HG03558 (cell line): ENCODE data around the gene TMEM119.

ENCODE experiments used
- ATAC-seq: cut with Tn5 transposase; IDR thresholded peaks from one replicate; pipeline ENCODE4 v1.9.1; 2021; ENCODE audit warnings: moderate number of reproducible peaks; ENCODE audit not compliant: unreplicated experiment; ENCODE audit errors: extremely low read depth

Gene TMEM119, protein sequence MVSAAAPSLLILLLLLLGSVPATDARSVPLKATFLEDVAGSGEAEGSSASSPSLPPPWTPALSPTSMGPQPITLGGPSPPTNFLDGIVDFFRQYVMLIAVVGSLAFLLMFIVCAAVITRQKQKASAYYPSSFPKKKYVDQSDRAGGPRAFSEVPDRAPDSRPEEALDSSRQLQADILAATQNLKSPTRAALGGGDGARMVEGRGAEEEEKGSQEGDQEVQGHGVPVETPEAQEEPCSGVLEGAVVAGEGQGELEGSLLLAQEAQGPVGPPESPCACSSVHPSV

DNA sequence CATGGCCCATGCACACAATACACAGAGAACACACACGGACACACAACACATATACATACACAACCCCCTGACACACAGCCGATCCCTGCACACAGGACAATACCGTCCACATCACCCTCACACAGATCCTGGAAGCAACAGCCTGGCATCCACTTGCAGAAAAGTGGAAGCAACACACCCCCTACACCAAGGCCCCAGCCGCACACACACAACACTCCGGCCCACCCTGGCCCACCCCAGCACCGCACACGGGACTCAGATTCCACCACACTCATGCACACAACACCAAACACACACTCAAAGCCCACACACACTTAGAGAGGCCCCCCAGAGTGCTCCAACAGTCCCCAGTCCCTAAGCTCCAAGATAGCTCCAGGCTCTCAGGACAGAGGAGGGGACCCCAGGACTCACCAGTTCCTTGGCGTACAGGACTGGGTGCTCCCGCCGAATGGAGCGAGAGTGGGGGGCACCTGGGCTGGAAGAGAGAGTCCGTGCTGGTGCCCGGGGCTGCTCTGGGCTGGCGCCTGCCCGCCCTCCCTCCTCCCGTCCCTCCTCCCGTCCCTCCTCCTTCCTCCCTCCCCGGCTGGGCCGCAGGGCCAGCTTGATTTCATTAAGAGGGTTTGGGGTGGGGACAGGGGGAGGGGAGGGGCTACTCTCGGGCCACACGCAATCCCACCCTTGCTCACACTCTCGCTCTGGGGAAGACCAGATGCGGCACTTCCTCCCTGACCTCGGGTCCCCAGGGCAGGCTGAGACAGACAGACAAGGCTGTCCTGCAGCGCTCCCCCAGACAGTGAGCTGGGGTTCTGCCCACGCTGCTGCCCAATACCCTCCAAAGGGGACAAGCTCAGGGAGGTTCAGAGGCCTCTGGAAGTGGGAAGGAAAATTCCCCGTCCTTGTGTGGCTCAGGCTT is at the start of gene TMEM119:
Gene TMEM119 (minus strand): TSS at position 526 of the 913 bp plus-strand sequence. CDS start 5,701 bp downstream, outside the sequence.
- ATAC-seq = no peak

DNA sequence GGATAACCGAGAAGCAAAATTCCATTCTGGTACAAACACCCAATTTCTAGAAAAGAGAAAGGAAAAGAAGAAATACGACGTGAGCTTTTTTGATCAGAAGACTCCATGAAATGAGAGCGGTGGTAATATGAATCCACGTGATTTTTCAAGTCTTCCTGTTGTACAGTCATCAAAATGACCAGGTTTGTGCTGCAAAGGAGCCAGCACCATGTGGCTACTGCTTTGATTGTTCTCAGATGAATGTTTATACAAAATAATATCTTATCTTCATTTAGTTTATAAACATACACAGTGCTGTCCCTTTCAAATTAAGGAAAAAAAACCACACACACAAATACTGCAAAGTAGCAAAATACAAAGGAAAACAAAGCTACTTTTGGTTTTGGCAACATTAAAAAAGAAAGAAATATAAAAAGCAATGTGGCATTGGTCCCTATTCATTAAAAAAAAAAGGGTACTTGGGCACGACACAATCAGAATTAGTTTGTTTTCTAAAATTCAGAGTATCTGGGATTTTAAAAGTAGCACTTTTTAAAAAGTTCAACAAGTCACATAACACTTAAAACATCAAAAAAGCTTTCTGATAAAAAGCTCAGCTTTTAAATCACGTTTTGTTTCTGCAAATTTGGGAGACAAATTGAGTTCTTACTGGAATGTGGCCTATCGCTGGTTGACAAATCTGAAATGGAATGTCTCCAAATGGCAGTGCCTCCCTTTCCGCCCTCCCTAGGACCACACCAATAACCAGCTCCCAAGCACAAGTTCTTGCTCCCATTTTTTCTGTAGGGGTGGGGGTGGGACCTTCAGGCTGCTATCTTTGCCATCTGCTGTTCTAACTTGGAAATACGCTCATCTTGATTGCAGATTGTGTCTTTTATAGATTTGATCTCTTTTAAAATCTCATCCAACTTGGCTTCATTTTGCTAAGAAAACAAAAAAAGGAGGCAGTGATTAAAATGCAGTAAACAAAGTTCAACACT is 49.0 kb upstream of the TMEM119 start:
- ATAC-seq = no peak

DNA sequence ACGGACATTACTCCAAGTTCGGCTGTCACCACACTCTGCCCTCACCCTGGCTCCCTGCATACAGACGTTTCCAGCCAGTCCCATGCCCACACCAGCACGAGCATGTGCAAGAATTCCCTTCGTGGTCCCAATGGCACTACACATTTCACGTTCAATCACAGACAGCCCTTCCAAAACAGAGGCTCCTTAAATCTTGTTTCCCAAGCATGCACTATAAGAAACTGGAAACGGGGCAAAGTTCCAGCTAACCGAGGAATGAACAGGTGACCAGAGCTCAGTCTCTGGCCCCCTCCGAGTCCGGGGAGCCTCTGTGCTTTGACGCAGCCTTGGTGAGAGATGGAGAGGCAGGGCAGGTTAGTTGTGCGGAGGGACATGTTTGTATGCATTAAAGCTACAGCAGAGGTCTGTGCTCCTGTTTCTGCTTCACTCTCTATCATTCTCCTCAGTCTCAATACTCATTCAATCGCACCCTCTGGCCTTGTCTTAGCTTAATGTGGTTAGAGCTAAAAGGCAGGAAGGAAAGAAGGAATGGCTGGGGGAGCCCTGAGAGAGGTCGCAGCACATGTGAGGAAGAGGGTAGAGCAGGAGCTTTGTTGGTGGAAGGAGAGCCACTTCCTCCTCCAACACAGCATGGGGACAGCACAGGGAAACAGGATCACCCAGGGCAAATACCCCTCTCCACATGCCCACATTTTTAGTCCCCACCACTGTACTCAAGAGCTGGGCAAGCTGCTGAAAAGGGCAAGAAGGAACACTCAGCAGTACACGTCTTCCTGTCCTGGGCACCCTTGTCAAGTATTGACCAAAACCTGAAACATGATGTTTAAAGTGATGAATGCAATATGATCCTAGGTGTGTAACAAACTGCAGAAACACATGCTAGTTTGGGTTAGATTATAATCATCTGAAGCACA is 48.1 kb upstream of the TMEM119 start:
- no peak for ATAC-seq

DNA sequence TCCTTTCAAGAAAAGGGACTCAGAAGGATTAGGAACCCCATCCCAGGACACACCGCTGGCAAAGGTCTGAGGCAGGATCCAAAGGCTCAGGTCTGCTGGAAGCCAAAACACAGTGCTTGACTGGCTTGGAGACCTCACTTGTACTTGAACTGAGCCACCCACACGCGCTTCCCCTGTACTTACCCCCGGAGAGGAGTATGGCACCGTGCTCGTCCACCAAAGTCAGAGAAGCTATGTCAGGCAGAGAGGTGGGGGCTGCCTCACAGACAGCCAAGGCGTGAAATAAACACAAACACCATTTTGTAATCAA is 46.9 kb upstream of the TMEM119 start:
- no peak for ATAC-seq

DNA sequence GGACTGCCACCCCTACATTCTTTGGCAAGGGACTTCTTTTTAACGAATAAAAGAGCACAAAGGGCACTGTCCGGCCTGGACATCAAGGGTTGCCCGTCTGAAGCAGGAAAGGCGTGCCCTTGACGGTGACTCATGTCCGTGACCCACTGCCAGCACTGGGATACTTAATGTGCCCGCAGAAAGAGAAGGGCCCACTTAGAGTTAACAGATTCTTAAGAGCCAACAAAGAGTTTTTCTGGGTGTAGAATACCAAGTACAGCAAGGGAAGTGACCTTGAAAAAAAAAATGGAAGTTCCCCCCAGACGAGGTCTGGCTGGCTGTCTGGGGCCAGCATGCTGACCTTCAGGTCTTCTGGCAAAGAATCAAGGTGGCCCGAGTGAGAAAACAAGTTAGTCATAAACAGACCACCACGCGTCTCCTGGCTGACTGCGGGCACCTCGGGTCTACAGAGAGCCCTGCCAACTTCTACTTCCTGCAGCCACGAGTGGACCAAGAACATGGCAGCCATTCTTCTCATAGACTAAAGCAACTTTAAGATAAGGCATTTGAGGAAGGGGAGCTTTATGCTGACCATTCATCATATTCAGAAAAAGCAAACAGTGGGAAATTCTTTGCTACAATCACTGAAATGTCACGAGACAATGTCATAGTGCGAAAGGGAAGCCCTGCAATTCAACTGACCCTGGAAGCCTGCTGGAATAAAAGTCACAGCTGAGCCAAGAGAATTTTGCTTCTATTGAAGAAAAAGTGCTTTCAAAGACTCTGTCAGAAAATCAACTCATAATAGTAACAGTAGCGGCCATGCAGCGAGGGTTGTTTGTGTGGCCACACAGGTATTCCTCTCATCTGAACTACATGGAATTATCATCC is 46.3 kb upstream of the TMEM119 start:
- no peak for ATAC-seq

DNA sequence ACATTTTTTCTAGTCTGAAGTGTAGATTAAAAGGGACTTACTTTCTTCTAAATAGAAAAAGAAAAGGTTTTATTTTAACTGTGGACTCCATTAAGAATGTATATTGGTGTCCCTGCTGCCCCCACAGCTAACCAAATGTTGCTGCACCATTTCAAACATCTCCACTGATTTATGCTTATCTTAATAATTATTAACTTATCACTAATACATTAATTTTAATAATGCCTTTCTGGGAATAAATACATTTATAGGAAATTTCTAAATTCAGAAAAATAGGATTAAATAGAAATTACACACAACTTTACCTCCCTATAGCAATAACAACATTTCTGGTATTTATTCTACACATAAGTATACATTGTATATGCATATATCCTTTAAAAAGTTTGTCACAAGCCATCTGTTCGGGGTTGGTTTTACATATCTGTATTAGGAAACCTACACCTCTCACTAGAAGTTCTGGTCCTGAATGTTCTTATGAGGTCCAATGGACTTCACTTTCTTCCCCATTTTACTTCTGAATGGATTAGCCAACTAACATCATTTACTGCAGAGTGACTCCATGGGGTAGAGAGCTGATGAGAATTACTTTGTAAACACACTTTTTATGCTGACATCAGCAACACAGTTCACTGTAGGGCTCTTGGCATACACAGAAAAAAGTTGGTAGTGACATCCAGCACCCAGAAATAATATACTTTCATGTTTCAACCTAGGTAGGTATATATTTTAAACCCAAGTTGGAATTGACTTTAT is 45.2 kb upstream of the TMEM119 start:
- no peak for ATAC-seq

DNA sequence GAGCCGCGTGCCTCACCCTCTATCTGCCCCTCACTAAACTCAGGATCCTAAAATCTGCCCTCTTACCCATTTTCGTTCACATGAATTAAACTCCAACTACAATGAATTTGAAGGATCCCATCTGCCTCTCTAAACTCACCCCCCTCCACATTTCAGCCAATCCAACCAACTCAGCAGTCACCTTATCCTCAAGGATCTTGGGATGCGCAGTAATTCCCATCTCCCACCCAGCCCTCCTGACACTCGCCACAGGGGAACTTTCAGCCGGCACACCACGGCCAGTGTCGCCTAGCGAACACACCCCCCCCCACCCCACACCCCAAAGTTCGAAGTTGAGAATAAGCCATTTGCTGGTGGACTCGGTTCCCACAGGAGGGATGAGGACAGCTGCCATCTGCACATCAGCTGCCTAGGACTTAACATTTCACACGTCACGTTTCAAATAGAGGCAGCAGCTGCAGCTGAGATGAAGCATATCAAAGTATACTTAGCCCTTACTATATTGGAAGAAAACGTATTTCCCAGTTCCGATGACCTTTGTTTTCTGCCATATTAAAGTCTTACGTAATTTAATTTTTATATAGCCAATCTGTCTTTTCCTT is 44.5 kb upstream of the TMEM119 start:
- no peak for ATAC-seq

DNA sequence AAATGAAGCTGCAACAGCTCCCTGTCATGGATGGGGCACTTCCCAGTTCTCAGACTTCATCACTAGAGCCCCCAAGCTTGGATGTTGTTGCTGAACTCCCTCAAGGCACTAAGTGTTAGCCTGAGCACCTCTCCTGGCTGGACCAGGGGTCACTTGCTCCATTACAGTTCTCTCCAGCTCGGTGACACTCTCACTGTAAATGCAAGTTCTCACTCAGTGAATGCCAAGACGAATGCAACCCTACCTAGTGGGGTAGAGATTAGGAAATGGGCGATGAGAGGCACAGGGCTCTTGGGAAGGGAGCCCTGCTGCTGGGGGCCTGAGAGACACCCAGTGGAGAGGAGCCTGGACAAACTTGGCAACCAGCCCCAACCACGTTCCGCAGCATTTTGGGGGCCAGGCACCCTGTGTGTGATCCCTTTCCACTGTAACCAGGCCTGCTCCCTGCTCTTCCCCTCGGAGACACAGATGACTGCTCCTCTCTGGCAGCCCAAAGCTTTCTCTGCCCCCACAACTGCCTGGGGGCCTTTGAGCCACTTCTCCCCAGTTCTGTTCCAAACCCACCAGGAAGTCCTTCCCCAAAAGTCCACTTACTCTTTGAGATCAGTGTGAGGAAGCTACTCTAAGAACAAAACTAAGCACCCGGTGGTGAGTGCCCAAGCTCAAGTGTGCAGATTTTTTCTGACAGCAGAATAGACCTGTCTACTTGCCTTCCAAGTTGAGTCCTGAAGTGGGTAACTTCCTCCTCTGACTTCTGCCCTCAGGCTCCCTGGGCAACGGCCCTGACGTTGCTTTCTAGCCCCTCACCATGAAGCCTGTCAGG is 43.8 kb upstream of the TMEM119 start:
- ATAC-seq = no peak

DNA sequence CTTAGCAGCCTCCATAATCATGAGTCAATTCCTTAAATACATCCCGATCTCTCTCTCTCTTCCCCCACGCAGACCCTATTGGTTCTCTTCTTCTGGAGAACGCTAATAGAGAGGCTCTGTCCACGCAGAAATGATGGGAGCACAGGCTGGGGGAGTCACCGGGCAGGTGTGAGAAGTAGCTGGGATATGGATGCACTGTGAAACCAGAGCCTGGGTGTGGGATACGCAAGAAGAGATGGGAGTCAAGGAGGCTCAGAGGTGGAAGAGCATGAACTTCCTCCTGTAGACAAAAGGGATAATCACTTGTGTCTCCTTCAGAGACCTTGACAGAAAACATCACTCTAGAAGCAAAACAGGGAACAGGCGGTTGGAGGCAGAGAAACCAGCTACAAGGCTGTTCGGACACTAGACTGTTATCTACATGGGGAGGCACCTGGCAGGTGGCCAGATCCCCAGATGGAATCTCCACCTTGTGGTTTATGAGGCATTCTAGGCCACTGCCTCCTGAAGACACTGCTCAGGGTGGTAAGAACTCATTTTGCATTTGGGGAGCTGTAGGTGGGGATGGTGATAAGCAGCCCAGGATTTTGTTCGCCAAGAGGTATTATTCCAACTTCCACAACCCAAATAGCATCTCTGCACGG is 43.0 kb upstream of the TMEM119 start:
- ATAC-seq = no peak

DNA sequence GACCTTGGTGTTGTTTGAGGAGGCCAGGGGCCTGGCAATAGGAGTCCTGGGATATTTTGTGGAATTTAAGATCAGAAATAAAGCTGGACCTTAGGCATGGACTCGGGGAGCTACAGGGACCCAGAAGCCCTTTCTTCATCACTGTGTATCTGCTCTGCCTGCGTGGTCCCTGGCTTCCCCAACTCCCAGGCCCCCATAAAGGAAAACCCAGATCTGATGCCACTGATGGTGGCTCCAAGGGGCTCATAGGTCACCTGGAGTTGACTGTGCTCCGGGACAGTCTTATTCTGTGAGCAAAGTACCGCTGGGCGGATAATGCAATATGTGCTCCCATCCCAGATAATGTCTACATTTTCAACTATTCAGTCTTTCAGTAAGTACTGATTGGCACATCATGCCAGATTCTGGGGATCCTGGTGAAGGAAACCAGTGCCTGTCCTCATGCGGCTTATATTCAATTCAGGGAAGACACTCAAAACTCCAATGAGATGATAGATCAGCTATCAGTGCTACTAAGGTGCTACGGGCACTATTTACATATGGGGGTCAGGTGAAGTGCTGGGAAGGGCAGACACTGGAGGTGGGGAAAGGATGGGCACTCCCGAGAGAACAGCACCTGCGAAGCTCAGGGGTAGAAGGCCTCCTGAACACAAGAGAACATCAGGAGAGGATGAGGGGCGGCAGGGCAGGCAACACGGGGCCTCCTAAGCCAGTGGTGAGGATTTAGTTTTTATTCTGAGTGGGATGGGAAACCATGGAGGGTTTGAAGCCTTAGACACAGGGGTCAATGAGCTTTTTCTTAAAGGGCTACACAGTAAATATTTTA is 41.3 kb upstream of the TMEM119 start:
- no peak for ATAC-seq

DNA sequence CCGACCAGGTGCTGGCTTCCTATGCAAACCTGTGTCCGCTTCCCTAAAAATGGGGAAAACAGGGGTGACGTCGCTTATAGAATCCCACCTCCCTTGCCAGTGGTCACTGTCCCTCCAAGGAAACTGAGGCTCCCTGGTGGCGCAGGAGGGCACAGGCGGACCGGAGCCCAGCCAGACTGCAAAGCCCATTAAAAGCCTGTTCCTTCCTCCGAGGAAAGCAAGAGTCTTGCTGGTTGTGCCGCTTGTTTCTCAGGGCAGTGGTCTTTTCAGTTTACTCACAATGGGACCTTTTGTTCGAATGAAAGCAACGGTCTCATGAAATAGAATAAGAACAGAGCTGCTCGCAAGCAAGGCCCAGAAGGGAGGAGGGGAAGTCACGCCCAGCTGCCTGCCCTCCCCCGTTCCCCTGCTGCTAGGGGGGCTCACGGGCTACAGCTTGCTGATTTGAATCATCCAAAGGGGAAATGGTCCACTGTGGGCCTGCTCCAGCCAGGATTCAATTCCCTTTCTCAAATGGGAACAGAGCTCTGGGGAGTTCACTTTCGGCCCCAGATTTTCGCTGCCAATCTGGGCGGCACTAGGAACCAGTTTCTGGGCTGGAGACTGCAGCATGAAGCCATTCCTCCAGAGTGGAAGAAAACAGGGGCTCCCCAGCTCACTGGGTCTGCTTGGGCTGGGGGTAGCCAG is 40.4 kb upstream of the TMEM119 start:
- no peak for ATAC-seq

DNA sequence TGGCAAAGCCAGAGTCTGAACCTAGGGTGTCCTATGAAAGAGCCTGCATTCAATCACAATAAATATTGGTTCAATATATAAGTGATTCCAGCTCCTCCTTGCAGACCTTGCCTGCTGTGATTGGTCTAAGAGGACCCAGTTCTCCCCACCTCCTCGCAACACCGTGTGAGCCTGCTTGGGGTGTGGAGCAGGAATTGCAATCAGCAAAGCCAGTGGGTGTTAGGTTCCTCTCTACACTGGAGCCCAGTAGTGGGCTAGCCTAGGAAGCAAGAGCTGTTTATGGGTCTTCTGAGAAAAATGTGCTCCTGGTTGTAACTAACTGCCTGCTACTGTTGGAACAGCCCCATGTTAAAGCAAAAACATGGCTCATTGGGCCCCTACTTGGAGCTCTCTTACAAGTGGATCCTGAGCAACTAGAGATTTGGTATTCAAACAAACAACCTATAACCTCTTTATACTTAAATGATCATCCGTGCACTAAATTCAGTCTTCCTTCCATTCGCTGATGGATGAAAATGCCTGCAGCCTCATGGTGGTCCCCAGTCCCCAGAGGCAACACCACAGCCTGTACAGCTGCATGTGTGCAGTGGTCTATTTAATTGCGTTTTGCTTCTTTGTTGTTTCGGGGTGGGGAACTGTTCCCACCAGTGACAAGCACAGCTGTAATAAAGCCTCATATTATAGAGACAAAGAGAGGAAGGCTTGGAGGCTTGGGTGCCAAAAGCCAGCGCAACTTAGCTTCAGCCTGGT is 39.5 kb upstream of the TMEM119 start:
- no peak for ATAC-seq

DNA sequence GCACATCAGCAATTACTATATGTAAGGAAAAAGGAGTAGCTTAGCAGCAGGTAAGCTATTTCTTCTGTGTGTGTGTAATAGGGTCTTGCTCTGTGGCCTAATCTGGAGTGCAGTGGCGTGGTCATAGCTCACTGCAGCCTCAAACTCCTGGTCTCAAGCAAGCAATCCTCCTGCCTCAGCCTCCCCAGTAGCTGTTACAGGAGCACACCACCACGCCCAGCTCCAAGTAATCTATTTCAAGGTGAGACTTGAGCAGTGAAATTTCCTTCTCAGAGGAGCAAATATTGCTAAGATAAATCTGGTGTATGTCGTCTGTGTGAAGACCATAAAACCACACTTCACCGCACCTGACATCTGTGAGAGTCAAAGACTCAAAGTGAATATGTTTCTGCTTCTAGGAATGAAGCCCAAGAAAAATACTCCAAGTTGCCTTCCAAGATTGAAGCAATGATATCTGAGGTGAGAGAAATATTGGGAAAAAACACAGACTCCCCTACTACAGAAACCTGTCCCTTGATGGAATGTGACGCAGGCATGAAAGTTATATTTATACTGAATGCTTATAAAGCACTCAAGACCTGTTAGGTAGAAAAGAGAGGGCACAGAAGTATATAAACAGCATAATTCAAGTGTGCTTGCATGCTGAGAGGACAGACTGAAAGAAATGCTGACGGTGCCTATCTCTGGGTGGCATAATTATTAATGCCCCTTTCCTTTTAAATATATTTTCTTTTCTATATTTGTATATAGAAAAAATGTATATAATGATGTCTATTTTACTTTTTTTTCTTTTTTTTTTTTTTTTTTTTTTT is 38.3 kb upstream of the TMEM119 start:
- ATAC-seq = no peak
